Uterus (tissue), 4 donors: ENCODE data around the gene SLC22A15. TPM values are rescaled to one million over a fixed set of nuclear protein-coding genes. Genes with fewer than 3 reads are reported as not detected.
"Not testable (repeated sequence)": the region's sequence is repeated elsewhere in the genome, so short reads cannot be mapped to it uniquely, and the experiment has no call there.

Experiments
- DNase-seq, 2 donors: peaks; one replicate each; pipeline ENCODE4 v3.0.0-alpha.2; 2019 to 2020
- H3K27ac ChIP-seq, 2 donors: fragments of 200-600 bp; sonication (generic); 1 replicate in 1 of 2; 2 replicates in 1 of 2; pipeline ENCODE4 v1.5.1; 2016 to 2018
- H3K27me3 ChIP-seq, 2 donors: fragments of 200-600 bp; sonication (generic); one replicate each; pipeline ENCODE4 v1.5.1; 2018 to 2019; ENCODE audit warnings: control low read depth in 1 of 2
- H3K36me3 ChIP-seq, 2 donors: fragments of 200-600 bp; sonication (generic); one replicate each; pipeline ENCODE4 v1.5.1; 2019; ENCODE audit warnings: control low read depth in 1 of 2
- H3K4me1 ChIP-seq, 2 donors: fragments of 200-600 bp; sonication (generic); one replicate each; pipeline ENCODE4 v1.5.1; 2018 to 2019; ENCODE audit warnings: control low read depth in 1 of 2
- H3K4me3 ChIP-seq, 2 donors: fragments of 200-600 bp; sonication (generic); 1 replicate in 1 of 2; 2 replicates in 1 of 2; pipeline ENCODE4 v1.5.1; 2018 to 2019; ENCODE audit warnings: mild to moderate bottlenecking in 1 of 2
- H3K9me3 ChIP-seq, 2 donors: fragments of 200-600 bp; sonication (generic); one replicate each; pipeline ENCODE4 v1.5.1; 2019; ENCODE audit warnings: control low read depth in 1 of 2
- CTCF ChIP-seq, 4 experiments: fragments of 200-600 bp in 2 of 4; fragments of 450-650 bp in 2 of 4; sonication (generic) in 2 of 4; IDR thresholded peaks; one replicate each; pipeline ENCODE4 v1.5.1; 2016 to 2019; ENCODE audit warnings: antibody characterized with exemption in 4 of 4, mild to moderate bottlenecking in 2 of 4, moderate library complexity in 1 of 4
- POLR2A ChIP-seq, 2 donors: fragments of 450-650 bp; IDR thresholded peaks; one replicate each; pipeline ENCODE4 v1.6.1; 2016; ENCODE audit warnings: antibody characterized with exemption in 2 of 2, mild to moderate bottlenecking in 1 of 2, moderate library complexity in 1 of 2
- intact Hi-C: fragments of 100-400 bp; cut with DNase I; formaldehyde crosslinking; loops from one replicate; pipeline ENCODE4 v1.15.1; 2023; ENCODE audit warnings: low total_unique reads
- total RNA-seq, 4 donors: library from RNA; depleted of rRNA in 3 of 4; stranded (reverse); fragments of >200 nt in 3 of 4; gene quantifications; one replicate each; pipeline versions ENCODE4 v1.1.0 to v1.2.4, GENCODE V29; 2014 to 2023
- donor health status: DM: yes; HTN: yes; CAD: no.

SLC22A15 gene
- total RNA-seq, 4 donors from 2014 or later, result 2.0 to 7.8 (median 3.8) TPM; not detected in 1

DNA sequence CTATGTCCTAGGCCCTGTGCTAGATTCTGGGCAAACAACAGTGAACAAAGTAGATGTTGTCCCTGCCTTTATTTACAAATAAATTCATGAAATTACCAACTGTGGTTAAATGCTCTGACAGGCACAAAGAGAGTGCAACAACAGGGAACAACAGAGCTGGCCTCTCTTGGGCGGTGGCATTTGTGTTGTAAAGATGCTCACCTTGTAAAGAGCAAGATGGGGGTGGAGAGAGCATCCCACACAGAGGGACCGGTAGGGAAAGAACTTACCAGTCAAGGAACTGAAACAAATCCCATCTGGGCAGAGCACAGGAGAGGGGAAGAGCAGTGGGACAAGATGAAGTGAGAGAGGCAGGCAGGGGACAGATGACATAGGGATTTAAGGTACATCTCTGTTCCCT, 21.6 kb upstream of the SLC22A15 start:
- intact Hi-C loops, result no loop called here
- no peak for TF ChIP-seq CTCF (IDR thresholded peaks at IDR 0.05)
- no peak for DNase-seq
- Histone ChIP-seq H3K4me3 (no peak overlapping the region), H3K9me3 (no peaks in the 10 kb centered on the region), H3K36me3 (no peaks in the 10 kb centered on the region), H3K27ac (no peak overlapping the region), H3K27me3 (no peaks in the 10 kb centered on the region), H3K4me1 (no peaks in the 10 kb centered on the region)

GRCh38 chr1:115955228-115955627, 21.1 kb upstream of the SLC22A15 start:
- H3K9me3 ChIP-seq, result no peaks in the 10 kb centered on the region
- no peak overlapping the region for H3K27ac ChIP-seq
- H3K36me3 ChIP-seq, result no peaks in the 10 kb centered on the region
- no peaks in the 10 kb centered on the region for H3K27me3 ChIP-seq
- H3K4me1 ChIP-seq, result no peaks in the 10 kb centered on the region
- no peak overlapping the region for H3K4me3 ChIP-seq
- no peak for DNase-seq
- intact Hi-C loops, result no loop called here
- TF ChIP-seq POLR2A (IDR thresholded peaks at IDR 0.05), result no peak
- no peak for TF ChIP-seq CTCF (IDR thresholded peaks at IDR 0.05)

DNA sequence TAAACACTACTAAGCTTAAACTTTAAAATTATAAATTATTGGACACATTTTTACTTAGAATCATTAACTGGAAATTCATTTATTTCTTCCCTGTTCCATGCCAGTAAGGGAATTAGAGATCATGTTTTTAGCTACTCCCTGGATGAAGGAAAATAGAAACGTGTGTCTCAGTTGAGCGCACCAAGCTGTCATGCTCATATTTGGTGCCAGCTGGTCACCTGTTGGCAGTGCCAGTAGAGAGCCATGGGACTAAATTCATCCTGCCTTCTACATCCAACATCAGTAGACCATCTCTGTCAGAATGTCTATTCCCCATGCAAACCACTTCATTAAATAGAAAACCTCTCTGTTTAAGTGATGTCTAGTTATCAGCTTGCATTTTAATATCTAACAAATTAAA, 17.4 kb upstream of the SLC22A15 start:
- Histone ChIP-seq H3K4me1 (no peaks in the 10 kb centered on the region), H3K9me3 (no peaks in the 10 kb centered on the region), H3K27me3 (no peaks in the 10 kb centered on the region), H3K36me3 (no peaks in the 10 kb centered on the region), H3K27ac (no peak overlapping the region), H3K4me3 (no peak overlapping the region)
- intact Hi-C loops, result no loop called here
- TF ChIP-seq CTCF (IDR thresholded peaks at IDR 0.05) (no peak), POLR2A (IDR thresholded peaks at IDR 0.05) (no peak)
- DNase-seq, result no peak

DNA sequence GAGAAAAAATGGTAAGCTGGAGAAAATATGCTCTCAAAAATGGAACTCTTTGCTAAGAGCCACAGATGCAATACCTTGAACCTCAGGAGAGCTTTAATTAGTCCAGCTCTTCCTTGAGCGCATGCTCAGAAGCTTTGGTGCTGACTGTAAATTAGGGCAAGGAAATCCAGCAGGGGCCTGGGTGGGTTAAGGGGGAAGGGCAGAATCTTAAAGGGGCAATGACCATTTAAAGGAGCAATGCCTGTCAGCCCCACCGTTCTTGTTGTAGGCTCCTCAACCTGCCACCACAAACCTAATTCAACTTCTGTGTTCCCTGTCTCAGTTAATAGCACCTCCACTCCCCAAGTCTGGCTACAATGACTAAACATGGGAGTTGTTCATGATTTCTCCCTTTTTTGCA, 6.8 kb upstream of the SLC22A15 start:
- H3K27me3 ChIP-seq, result no peaks in the 10 kb centered on the region
- no peaks in the 10 kb centered on the region for H3K36me3 ChIP-seq
- H3K27ac ChIP-seq, result no peak overlapping the region
- TF ChIP-seq CTCF (IDR thresholded peaks at IDR 0.05), result no peak
- no peak for TF ChIP-seq POLR2A (IDR thresholded peaks at IDR 0.05)
- no peak overlapping the region for H3K4me3 ChIP-seq
- H3K4me1 ChIP-seq, result no peaks in the 10 kb centered on the region
- intact Hi-C loops, result no loop called here
- DNase-seq, result no peak
- H3K9me3 ChIP-seq, result no peaks in the 10 kb centered on the region

GRCh38 chr1:115971778-115972177, 4.5 kb upstream of the SLC22A15 start:
- DNase-seq, intact Hi-C loops, H3K27ac ChIP-seq, H3K27me3 ChIP-seq, H3K4me1 ChIP-seq, H3K4me3 ChIP-seq, H3K36me3 ChIP-seq, H3K9me3 ChIP-seq: not testable (repeated sequence)

GRCh38 chr1:115973154-115973553, 3.2 kb upstream of the SLC22A15 start:
- Histone ChIP-seq H3K9me3 (no peaks in the 10 kb centered on the region), H3K4me1 (no peaks in the 10 kb centered on the region), H3K36me3 (no peaks in the 10 kb centered on the region), H3K27me3 (no peaks in the 10 kb centered on the region), H3K27ac (no peak overlapping the region), H3K4me3 (no peak overlapping the region)
- no peak for DNase-seq
- intact Hi-C loops, result no loop called here
- TF ChIP-seq POLR2A (IDR thresholded peaks at IDR 0.05) (no peak), CTCF (IDR thresholded peaks at IDR 0.05) (no peak)
